Type B pancreatic cell (in vitro differentiated cells): ENCODE measurements around the gene ITGAL. TPM values are rescaled to one million over a fixed set of nuclear protein-coding genes. Genes with fewer than 3 reads are reported as not detected.
"Not testable (repeated sequence)": the region's sequence is repeated elsewhere in the genome, so short reads cannot be mapped to it uniquely, and the experiment has no call there.

ENCODE experiments used
- DNase-seq: peaks from one replicate; pipeline ENCODE4 v3.0.0; 2021; ENCODE audit warnings: mixed read lengths; ENCODE audit not compliant: unreplicated experiment; ENCODE audit errors: extremely low spot score
- H3K27ac Mint-ChIP-seq: 2 replicates; pipeline ENCODE4 v1.8.0; 2021; ENCODE audit warnings: mild to moderate bottlenecking, mixed read lengths
- H3K27me3 Mint-ChIP-seq: 2 replicates; pipeline ENCODE4 v1.8.0; 2021; ENCODE audit warnings: mixed read lengths
- H3K36me3 Mint-ChIP-seq: 2 replicates; pipeline ENCODE4 v1.8.0; 2021; ENCODE audit warnings: mixed read lengths
- H3K4me1 Mint-ChIP-seq: one replicate; pipeline ENCODE4 v1.8.0; 2021; ENCODE audit warnings: mixed read lengths; ENCODE audit not compliant: unreplicated experiment
- H3K4me3 Mint-ChIP-seq: 2 replicates; pipeline ENCODE4 v1.8.0; 2021; ENCODE audit warnings: mild to moderate bottlenecking, mixed read lengths
- H3K9me3 Mint-ChIP-seq: 2 replicates; pipeline ENCODE4 v1.8.0; 2021; ENCODE audit warnings: mixed read lengths
- total RNA-seq: library from RNA; stranded (reverse); gene quantifications from 2 replicates; pipeline ENCODE4 v1.2.1, GENCODE V29; 2021; ENCODE audit warnings: low replicate concordance
- TF ChIP-seq, protein P1 (sequence below): fragments of 200-600 bp; sonication (generic); conservative IDR thresholded peaks from 2 replicates; pipeline ENCODE4 v1.5.0; 2021; ENCODE audit warnings: antibody characterized with exemption, mild to moderate bottlenecking

The ITGAL gene
- total RNA-seq, 1 donor from 2014 or later = 0.48 TPM

DNA sequence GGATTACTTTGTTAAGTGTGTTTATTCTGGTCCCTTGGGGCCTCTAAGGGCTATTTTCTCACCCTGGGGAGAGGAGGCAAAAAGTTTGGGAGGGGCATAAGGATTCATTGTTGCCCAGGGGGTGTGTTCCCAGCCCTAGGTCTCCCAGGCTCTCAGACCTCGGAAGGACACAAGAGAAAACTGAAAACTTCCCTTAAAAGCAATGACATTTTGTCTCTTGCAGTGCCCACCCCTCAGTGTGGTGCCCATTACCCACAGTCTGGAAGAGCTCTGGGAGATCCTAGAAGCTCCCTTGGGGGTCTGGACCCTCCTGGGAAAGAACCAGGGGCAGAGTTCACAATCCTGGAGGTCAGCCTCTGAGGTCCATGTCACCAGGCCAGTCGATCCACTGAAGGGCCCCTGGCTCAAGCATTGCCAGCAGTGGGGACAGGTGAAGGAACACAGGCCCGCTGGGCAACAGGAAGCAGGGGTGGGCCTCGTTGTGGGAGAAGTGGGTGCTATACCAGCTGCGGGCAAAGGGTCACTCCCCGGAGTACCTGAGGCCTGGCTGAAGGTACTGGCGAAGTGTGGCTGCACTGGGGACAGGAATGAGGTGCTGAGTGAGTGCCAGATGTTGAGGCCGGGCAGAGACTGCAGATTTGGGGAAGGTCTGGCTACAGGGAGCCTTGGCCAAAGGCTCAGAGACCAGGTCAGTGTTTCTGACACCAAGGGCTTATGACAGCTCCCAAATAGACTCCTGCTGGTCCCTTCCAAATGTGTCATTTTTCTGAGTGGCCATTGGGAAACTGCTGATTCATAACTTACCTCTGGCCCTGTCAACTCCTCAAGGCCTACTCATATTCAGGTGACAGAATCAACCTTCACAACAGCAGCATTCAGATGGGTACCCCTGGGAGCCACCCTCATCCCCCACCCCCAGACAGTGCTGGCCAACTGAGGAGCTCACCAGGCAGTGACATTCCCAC is 66.7 kb downstream of the ITGAL start:
- Mint-ChIP-seq H3K4me3 (no peak overlapping the region), H3K4me1 (peaks cover 16% of the 10 kb centered on the region), H3K27ac (peak overlapping the region; percentile 57), H3K9me3 (no peaks in the 10 kb centered on the region), H3K27me3 (no peaks in the 10 kb centered on the region), H3K36me3 (peaks cover 12% of the 10 kb centered on the region)
- no peak for DNase-seq
- TF ChIP-seq, protein P1, sequence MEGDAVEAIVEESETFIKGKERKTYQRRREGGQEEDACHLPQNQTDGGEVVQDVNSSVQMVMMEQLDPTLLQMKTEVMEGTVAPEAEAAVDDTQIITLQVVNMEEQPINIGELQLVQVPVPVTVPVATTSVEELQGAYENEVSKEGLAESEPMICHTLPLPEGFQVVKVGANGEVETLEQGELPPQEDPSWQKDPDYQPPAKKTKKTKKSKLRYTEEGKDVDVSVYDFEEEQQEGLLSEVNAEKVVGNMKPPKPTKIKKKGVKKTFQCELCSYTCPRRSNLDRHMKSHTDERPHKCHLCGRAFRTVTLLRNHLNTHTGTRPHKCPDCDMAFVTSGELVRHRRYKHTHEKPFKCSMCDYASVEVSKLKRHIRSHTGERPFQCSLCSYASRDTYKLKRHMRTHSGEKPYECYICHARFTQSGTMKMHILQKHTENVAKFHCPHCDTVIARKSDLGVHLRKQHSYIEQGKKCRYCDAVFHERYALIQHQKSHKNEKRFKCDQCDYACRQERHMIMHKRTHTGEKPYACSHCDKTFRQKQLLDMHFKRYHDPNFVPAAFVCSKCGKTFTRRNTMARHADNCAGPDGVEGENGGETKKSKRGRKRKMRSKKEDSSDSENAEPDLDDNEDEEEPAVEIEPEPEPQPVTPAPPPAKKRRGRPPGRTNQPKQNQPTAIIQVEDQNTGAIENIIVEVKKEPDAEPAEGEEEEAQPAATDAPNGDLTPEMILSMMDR = no peak

DNA sequence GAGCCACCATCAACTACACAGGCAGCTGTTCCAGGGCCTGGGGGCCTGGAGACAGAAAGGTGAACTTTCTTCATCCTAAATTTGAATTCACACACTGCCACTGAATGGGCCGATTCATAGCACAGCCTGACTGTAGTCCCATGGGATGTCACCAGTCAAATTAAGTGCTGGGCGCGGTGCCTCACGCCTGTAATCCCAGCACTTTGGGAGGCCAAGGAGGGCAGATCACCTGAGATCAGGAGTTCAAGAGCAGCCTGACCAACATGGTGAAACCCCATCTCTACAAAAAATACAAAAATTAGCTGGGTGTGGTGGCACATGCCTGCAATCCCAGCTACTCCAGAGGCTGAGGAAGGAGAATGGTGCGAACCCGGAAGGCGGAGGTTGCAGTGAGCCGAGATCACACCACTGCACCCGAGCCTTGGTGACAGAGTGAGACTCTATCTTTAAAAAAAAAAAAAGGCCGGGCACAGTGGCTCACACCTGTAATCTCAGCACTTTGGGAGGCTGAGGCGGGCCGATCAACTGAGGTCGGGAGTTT is 67.5 kb downstream of the ITGAL start:
- H3K27me3 Mint-ChIP-seq, DNase-seq, H3K4me3 Mint-ChIP-seq, H3K9me3 Mint-ChIP-seq: not testable (repeated sequence)
- Mint-ChIP-seq H3K36me3 (peaks cover 12% of the 10 kb centered on the region), H3K4me1 (peaks cover 14% of the 10 kb centered on the region), H3K27ac (peak overlapping the region; percentile 15)

GRCh38 chr16:30540916-30541464 is 68.4 kb downstream of the ITGAL start:
- H3K4me3 Mint-ChIP-seq, H3K9me3 Mint-ChIP-seq, H3K36me3 Mint-ChIP-seq, H3K27me3 Mint-ChIP-seq, DNase-seq, H3K27ac Mint-ChIP-seq: not testable (repeated sequence)
- peaks cover 12% of the 10 kb centered on the region for H3K4me1 Mint-ChIP-seq

DNA sequence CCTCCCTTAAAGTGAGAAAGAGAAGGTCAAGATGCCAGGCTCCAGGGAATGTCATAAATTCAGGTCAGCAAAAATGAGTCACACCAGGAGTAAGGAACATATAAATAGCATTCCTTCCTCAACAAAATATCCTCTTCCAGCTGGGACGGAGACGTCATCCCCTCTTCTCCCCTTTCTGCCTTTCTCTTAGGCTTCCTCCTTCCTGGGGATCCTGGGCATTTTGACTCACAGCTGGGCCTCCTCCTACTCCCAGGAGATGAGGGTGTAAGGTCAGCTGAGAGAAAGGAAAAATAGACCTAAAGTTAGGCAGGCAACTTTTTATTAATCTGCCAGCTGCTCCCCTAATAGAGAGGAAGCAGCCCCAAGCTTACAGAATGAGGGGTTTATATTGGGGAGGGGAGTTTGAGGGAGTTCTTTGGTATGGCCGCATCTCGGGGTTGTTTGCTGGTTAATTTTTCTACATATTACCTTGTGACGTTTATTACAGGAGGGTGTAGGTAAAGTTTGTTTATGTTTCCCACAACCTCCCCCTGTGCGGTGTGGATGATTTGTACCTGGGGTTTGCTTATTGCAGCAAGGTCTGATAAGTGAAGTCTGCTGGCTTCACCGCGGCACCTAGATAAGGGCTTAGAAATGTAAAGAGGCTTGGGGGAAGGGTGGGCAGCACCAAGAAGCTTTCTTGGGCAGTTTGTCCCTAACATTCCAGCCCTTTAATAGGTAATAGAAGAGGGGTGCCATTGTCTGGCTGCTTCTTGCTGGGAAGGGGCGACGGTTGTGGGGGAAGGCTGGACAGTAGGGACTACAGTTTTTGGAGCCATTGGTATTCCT is 69.2 kb downstream of the ITGAL start:
- TF ChIP-seq, protein P1 = no peak
- Mint-ChIP-seq H3K36me3 (peaks cover 7% of the 10 kb centered on the region), H3K27me3 (no peaks in the 10 kb centered on the region), H3K27ac (no peak overlapping the region), H3K9me3 (no peaks in the 10 kb centered on the region), H3K4me3 (no peak overlapping the region), H3K4me1 (peaks cover 13% of the 10 kb centered on the region)
- DNase-seq = no peak

GRCh38 chr16:30543067-30543466 is 70.5 kb downstream of the ITGAL start:
- TF ChIP-seq, protein P1 = no peak
- DNase-seq = no peak
- Mint-ChIP-seq H3K27me3 (no peaks in the 10 kb centered on the region), H3K36me3 (peaks cover 4% of the 10 kb centered on the region), H3K27ac (no peak overlapping the region), H3K4me1 (peaks cover 13% of the 10 kb centered on the region), H3K9me3 (no peaks in the 10 kb centered on the region), H3K4me3 (no peak overlapping the region)

GRCh38 chr16:30546115-30546514 is 73.6 kb downstream of the ITGAL start:
- H3K36me3 Mint-ChIP-seq = peaks cover 4% of the 10 kb centered on the region
- DNase-seq = no peak
- no peaks in the 10 kb centered on the region for H3K27me3 Mint-ChIP-seq
- no peak overlapping the region for H3K27ac Mint-ChIP-seq
- no peak overlapping the region for H3K4me3 Mint-ChIP-seq
- no peaks in the 10 kb centered on the region for H3K9me3 Mint-ChIP-seq
- TF ChIP-seq, protein P1 = no peak
- peaks cover 23% of the 10 kb centered on the region for H3K4me1 Mint-ChIP-seq
